IPS-18c (cell line): ENCODE results near the gene AGAP4.
"Not testable (repeated sequence)": the region's sequence is repeated elsewhere in the genome, so short reads cannot be mapped to it uniquely, and the experiment has no call there.

Source experiments
- H3K4me3 ChIP-seq: 2 replicates; pipeline ENCODE4 v1.7.0; 2013; ENCODE audit warnings: low read depth, mild to moderate bottlenecking, low read length, moderate library complexity; ENCODE audit not compliant: insufficient read depth
- H3K9me3 ChIP-seq: one replicate; pipeline ENCODE4 v1.6.1; 2013; ENCODE audit warnings: mild to moderate bottlenecking, low read length, moderate library complexity; ENCODE audit not compliant: control insufficient read depth, insufficient read depth

Gene AGAP4

GRCh38 chr10:45804996-45805395 lies 42.3 kb downstream of the AGAP4 start:
- H3K9me3 ChIP-seq, H3K4me3 ChIP-seq: not testable (repeated sequence)

DNA sequence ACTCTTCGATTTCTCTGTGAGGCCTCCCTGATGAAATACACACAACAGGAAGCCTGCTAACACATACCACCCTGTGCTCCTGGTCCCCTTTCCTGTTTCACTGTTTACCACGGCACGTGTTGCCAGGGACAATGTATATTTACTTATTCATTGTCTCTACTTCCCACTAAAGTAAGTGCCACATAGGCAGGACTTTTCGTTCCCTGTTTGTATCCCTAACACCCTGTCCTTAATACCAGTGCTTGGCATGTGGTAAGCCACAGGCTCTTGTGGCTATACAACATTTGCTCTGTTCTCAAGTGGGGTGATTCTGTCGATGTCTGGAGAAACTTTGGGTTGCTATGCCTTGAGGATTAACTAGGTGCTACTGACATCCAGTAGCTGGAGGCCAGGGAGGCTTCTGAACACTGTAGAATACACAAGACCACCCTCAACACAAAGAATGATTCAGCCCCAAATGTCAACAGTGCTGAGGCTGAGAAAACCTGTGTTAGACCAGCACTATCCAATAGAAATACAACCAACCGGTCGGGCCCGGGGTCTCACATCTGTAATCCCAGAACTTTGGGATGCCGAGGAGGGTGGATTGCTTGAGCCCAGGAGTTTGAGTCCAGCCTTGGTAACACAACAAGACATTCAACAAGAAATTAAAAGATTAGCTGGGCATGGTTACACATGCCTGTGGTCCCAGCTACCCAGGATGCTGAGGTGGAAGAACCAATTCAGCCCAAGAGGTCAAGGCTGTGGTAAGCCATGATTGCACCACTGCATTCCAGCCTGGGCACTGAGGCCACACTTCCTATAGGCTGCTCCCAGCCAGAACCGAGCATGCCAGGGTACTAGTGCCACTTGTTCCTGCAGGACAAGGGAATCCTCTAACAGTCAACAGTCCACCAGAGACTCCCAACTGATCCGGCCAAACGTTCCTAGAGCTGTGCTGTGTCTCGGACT lies 44.0 kb downstream of the AGAP4 start:
- not testable (repeated sequence) for H3K9me3 ChIP-seq, H3K4me3 ChIP-seq

DNA sequence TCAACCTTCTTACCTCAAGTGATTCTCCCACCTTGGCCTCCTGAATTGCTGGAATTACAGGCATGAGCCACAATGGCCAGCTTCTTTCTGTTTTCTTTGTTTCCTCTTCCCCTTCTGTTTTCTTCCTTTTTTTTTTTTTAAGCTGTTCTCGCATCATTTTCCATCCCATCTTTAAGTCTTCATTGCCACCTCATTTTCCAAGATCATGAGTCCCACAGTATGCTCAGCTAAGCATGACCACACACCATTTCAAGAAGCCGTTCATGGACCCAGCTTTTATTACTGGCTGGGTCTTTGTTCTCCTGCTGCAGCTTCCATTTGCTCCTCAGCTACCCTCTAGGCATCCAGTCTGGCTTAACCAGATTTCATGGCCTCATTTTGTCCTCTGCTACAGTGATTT lies 52.5 kb downstream of the AGAP4 start:
- H3K4me3 ChIP-seq, H3K9me3 ChIP-seq: not testable (repeated sequence)

- not testable (repeated sequence) for H3K4me3 ChIP-seq, H3K9me3 ChIP-seq
Measured at GRCh38 chr10:45790694-45791426, 56.4 kb downstream of the AGAP4 start.

GRCh38 chr10:45789991-45790390 lies 57.3 kb downstream of the AGAP4 start:
- not testable (repeated sequence) for H3K4me3 ChIP-seq, H3K9me3 ChIP-seq

DNA sequence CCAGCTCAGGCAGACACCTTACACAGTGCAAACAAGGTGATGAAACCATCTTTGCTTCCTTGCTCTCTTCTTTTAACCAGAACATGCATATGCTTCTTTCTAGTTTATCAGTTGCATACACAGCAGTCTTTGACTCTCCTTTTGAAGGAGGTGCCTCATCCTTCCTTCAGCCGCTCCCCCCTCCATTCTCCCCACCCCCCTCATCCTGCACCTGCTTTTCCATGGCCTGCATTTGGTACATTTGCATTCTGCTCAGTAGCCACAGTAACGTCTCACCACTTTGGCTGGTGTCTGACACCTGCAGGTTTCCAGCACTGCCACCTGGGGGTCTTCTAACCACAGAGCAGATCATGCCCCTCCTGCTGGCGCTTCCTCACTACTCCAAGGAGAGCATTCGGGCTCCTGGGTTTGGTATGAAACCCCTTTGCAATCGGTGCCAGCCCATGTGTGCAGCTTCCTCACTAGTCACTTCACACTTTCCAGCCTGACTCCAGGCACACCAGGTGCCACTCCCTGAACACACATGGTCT lies 60.0 kb downstream of the AGAP4 start:
- H3K9me3 ChIP-seq, H3K4me3 ChIP-seq: not testable (repeated sequence)

DNA sequence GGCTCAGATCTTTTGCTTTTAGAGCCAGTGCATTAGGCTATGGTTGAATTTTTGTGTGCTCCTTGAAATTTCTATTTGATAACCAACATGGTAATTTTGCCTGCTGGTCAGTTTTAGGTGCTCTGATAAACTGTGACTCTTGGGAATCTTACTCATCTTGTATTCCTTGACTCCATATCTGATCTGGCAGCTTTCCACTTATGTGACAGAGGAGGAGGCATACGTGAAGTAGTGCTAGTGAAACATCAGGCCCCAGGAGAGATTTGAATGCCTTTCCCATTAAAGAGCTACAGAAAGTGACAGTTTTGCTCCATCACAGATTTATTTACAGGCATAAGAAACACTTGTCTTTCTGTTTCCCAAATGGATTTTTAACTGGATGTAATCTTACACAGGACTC lies 61.1 kb downstream of the AGAP4 start:
- not testable (repeated sequence) for H3K9me3 ChIP-seq, H3K4me3 ChIP-seq
